RWPE1 (cell line): ENCODE measurements around the gene SLC2A13.

Source experiments
- CTCF ChIA-PET: fragments of 350-600 bp; sonication (Branson Sonifier 250); formaldehyde crosslinking; extraction: SDS; loops from one replicate; lab custom pipeline; 2021; lab: Yijun Ruan, JAX
- POLR2A ChIA-PET: fragments of 400-600 bp; formaldehyde crosslinking; extraction: SDS; loops from one replicate; lab custom pipeline; 2020; ENCODE audit warnings: antibody characterized with exemption; ENCODE audit not compliant: low non-redundant PET; lab: Yijun Ruan, JAX
- DNase-seq: peaks from one replicate; pipeline ENCODE4 v3.0.0; 2012; ENCODE audit warnings: low spot score
- H3K27ac ChIP-seq: fragments of 450-650 bp; 2 replicates; pipeline ENCODE4 v1.5.1; 2017
- CTCF ChIP-seq: fragments of 450-650 bp; conservative IDR thresholded peaks from 2 replicates; pipeline ENCODE4 v1.5.1; 2017; ENCODE audit warnings: low read depth, mild to moderate bottlenecking

The SLC2A13 gene

GRCh38 chr12:40107098-40107802 is 1.4 kb upstream of the SLC2A13 start:
- ChIA-PET POLR2A (no interaction called here), CTCF (interaction anchor here (0.7 to 3.6 kb wide), 2 partner anchors 13 to 96 kb away, joined by 3 to 25 read pairs; no protein-coding TSS in a partner anchor)
- no peak overlapping the region for H3K27ac ChIP-seq
- DNase-seq, result peak; percentile 56
- peak; percentile 88 for TF ChIP-seq CTCF

GRCh38 chr12:40106655-40107054 is 774 bp upstream of the SLC2A13 start:
- POLR2A ChIA-PET, result no interaction called here
- TF ChIP-seq CTCF, result no peak
- CTCF ChIA-PET, result interaction anchor here (0.6 to 3.6 kb wide), 5 partner anchors 12 to 319 kb away, joined by 3 to 25 read pairs (median 3); no protein-coding TSS in a partner anchor
- no peak overlapping the region for H3K27ac ChIP-seq
- DNase-seq, result no peak

- CTCF ChIA-PET, result interaction anchor here (0.6 to 3.6 kb wide), 5 partner anchors 90 to 528 kb away, joined by 3 to 25 read pairs (median 3); no protein-coding TSS in a partner anchor
- no peak overlapping the region for H3K27ac ChIP-seq
- DNase-seq, result no peak
- POLR2A ChIA-PET, result no interaction called here
- TF ChIP-seq CTCF, result no peak
Measured at GRCh38 chr12:40106202-40106533, 287 bp upstream of the SLC2A13 start.

GRCh38 chr12:40105265-40105514 is 691 bp downstream of the SLC2A13 start:
- DNase-seq, result no peak
- ChIA-PET CTCF (interaction anchor here (3.6 kb wide), 1 partner anchor 94 kb away, joined by 25 read pairs; no protein-coding TSS in a partner anchor), POLR2A (no interaction called here)
- TF ChIP-seq CTCF, result no peak
- H3K27ac ChIP-seq, result no peak overlapping the region

GRCh38 chr12:40104461-40105264 is 1.2 kb downstream of the SLC2A13 start:
- peak; percentile 4 for DNase-seq

GRCh38 chr12:40103043-40103442 is 2.8 kb downstream of the SLC2A13 start:
- DNase-seq, result no peak
- ChIA-PET POLR2A (no interaction called here), CTCF (interaction anchor here (1.0 kb wide), 1 partner anchor 91 kb away, joined by 3 read pairs; no protein-coding TSS in a partner anchor)
- TF ChIP-seq CTCF, result no peak
- H3K27ac ChIP-seq, result no peak overlapping the region

More at GRCh38 chr12:40104461-40105264, 1.2 kb downstream of the SLC2A13 start:
- ChIA-PET CTCF (interaction anchor here (3.6 kb wide), 1 partner anchor 94 kb away, joined by 25 read pairs; no protein-coding TSS in a partner anchor), POLR2A (no interaction called here)
- no peak overlapping the region for H3K27ac ChIP-seq
- TF ChIP-seq CTCF, result no peak
